Tibial artery (tissue), 4 donors: ENCODE measurements around the gene MRPL57.
"Not testable (repeated sequence)": the region's sequence is repeated elsewhere in the genome, so short reads cannot be mapped to it uniquely, and the experiment has no call there.

ENCODE experiments used
- DNase-seq, 2 donors: peaks; one replicate each; pipeline ENCODE4 v3.0.0-alpha.2; 2019
- H3K27ac ChIP-seq, 2 donors: fragments of 200-600 bp; sonication (generic) in 1 of 2; 1 replicate in 1 of 2; 2 replicates in 1 of 2; pipeline ENCODE4 v1.5.1; 2018 to 2019; ENCODE audit warnings: mild to moderate bottlenecking in 1 of 2
- H3K27me3 ChIP-seq, 2 donors: fragments of 200-600 bp; sonication (generic) in 1 of 2; one replicate each; pipeline versions ENCODE4 v1.5.1 to v1.6.0; 2016 to 2019
- H3K36me3 ChIP-seq, 3 donors: fragments of 200-600 bp; sonication (generic) in 2 of 3; one replicate each; pipeline ENCODE4 v1.5.1; 2016 to 2019; ENCODE audit warnings: mild to moderate bottlenecking in 2 of 3
- H3K4me1 ChIP-seq, 4 donors: fragments of 200-600 bp; sonication (generic) in 2 of 4; 1 replicate in 3 of 4; 2 replicates in 1 of 4; pipeline ENCODE4 v1.5.1; 2016 to 2019
- H3K4me3 ChIP-seq, 2 donors: fragments of 200-600 bp; sonication (generic) in 1 of 2; 1 replicate in 1 of 2; 2 replicates in 1 of 2; pipeline ENCODE4 v1.5.1; 2018 to 2019; ENCODE audit warnings: mild to moderate bottlenecking in 2 of 2
- H3K9me3 ChIP-seq, 3 donors: fragments of 200-600 bp; sonication (generic) in 1 of 3; one replicate each; pipeline ENCODE4 v1.5.1; 2016 to 2019
- CTCF ChIP-seq, 2 experiments: fragments of 200-600 bp in 1 of 2; fragments of 450-650 bp in 1 of 2; IDR thresholded peaks; one replicate each; pipeline ENCODE4 v1.5.1; 2017 to 2019; ENCODE audit warnings: antibody characterized with exemption in 2 of 2, mild to moderate bottlenecking in 1 of 2, moderate library complexity in 1 of 2
- intact Hi-C: fragments of 100-400 bp; cut with DNase I; formaldehyde crosslinking; loops from one replicate; pipeline ENCODE4 v1.15.0; 2023; ENCODE audit warnings: low total_unique reads

The MRPL57 gene

GRCh38 chr13:21175656-21176214 is 723 bp upstream of the MRPL57 start:
- no peaks in the 10 kb centered on the region for H3K9me3 ChIP-seq
- peak overlapping the region; percentile 87 to 94 for H3K27ac ChIP-seq
- no peaks in the 10 kb centered on the region for H3K27me3 ChIP-seq
- peak overlapping the region; percentile 73 to 88 for H3K4me3 ChIP-seq
- intact Hi-C loops = loop anchor here (10.0 kb wide), 3 partner anchors 111 to 299 kb away; partner anchors contain the start of gene LATS2
- no peak for DNase-seq
- TF ChIP-seq CTCF (IDR thresholded peaks at IDR 0.05) = no peak
- no peaks in the 10 kb centered on the region for H3K36me3 ChIP-seq
- H3K4me1 ChIP-seq = peaks cover 0 to 19% (median 14%) of the 10 kb centered on the region in 4 donors

GRCh38 chr13:21176982-21177284 is 475 bp downstream of the MRPL57 start:
- no peaks in the 10 kb centered on the region for H3K36me3 ChIP-seq
- no peak for DNase-seq
- intact Hi-C loops = loop anchor here (10.0 kb wide), 3 partner anchors 112 to 298 kb away; partner anchors contain the start of gene LATS2
- peaks cover 0 to 19% (median 14%) of the 10 kb centered on the region in 4 donors for H3K4me1 ChIP-seq
- no peaks in the 10 kb centered on the region for H3K27me3 ChIP-seq
- no peak for TF ChIP-seq CTCF (IDR thresholded peaks at IDR 0.05)
- H3K4me3 ChIP-seq = peak overlapping the region; percentile 73 to 88
- H3K27ac ChIP-seq = peak overlapping the region; percentile 87 to 94
- H3K9me3 ChIP-seq = no peaks in the 10 kb centered on the region

GRCh38 chr13:21181671-21182070 is 5.2 kb downstream of the MRPL57 start:
- H3K4me1 ChIP-seq = peaks cover 0 to 12% (median 11%) of the 10 kb centered on the region in 4 donors
- DNase-seq = no peak
- H3K9me3 ChIP-seq = no peaks in the 10 kb centered on the region
- H3K4me3 ChIP-seq = no peak overlapping the region
- intact Hi-C loops = no loop called here
- H3K27me3 ChIP-seq = no peaks in the 10 kb centered on the region
- no peak overlapping the region for H3K27ac ChIP-seq
- no peaks in the 10 kb centered on the region for H3K36me3 ChIP-seq
- no peak for TF ChIP-seq CTCF (IDR thresholded peaks at IDR 0.05)

- H3K36me3 ChIP-seq, DNase-seq, H3K4me3 ChIP-seq, H3K27me3 ChIP-seq, H3K9me3 ChIP-seq, H3K4me1 ChIP-seq, H3K27ac ChIP-seq, intact Hi-C loops: not testable (repeated sequence)
These were observed 10.0 kb downstream of the MRPL57 start for GRCh38 chr13:21186410-21186809.

GRCh38 chr13:21194756-21195155 is 18.3 kb downstream of the MRPL57 start:
- intact Hi-C loops, DNase-seq, H3K9me3 ChIP-seq, H3K27me3 ChIP-seq, H3K36me3 ChIP-seq, H3K4me1 ChIP-seq, H3K27ac ChIP-seq, H3K4me3 ChIP-seq: not testable (repeated sequence)

DNA sequence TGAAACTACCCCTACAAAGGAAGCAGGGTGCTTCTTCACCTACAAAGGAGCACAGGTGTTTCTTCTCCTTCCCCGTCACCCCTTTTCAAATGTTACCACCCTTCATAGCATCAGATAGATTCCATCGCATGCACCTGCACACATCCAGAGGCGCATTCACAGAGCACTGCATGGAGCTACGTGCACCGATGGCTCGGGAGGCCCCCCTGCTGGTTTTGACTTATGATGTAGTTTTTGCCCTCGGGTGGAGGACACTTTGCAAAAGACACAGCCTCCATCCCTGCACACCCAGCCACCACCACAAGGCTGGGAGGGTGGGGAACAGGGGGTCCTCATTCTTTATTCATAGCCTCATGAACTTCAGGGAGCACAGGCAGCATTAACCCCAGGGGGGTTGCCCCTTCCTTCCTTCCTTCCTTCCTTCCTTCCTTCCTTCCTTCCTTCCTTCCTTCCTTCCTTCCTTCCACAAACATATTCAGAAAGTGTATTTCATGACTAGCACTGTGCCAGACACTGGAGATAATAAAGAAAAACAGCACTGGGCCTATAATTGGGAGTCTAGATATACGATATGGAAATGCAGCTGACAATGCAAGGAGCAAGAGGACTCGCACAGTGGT is 21.3 kb downstream of the MRPL57 start:
- DNase-seq, H3K4me3 ChIP-seq, intact Hi-C loops, H3K9me3 ChIP-seq, H3K36me3 ChIP-seq, H3K4me1 ChIP-seq, H3K27ac ChIP-seq, H3K27me3 ChIP-seq: not testable (repeated sequence)

DNA sequence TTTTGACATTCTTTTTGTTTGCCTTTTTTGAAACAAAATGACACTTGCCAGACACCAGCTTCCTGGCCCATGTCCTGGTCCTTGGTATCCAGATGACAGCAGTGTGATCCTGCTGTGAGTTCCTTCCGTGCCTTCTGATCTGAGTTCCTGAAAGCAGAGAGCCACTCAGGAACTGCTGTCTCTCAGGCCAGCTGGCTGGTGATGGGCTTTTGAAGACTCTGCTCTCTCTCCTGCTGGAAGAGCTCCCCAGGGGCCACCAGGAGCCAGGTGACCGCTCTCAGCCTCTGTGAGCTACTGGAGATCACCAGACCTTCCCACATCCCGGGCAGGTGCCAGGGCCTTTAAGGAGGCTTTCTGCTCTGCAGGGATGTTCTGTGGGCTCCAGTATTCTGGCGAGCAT is 21.9 kb downstream of the MRPL57 start:
- H3K4me3 ChIP-seq, H3K27me3 ChIP-seq, H3K27ac ChIP-seq, H3K4me1 ChIP-seq, DNase-seq, intact Hi-C loops, H3K36me3 ChIP-seq, H3K9me3 ChIP-seq: not testable (repeated sequence)

DNA sequence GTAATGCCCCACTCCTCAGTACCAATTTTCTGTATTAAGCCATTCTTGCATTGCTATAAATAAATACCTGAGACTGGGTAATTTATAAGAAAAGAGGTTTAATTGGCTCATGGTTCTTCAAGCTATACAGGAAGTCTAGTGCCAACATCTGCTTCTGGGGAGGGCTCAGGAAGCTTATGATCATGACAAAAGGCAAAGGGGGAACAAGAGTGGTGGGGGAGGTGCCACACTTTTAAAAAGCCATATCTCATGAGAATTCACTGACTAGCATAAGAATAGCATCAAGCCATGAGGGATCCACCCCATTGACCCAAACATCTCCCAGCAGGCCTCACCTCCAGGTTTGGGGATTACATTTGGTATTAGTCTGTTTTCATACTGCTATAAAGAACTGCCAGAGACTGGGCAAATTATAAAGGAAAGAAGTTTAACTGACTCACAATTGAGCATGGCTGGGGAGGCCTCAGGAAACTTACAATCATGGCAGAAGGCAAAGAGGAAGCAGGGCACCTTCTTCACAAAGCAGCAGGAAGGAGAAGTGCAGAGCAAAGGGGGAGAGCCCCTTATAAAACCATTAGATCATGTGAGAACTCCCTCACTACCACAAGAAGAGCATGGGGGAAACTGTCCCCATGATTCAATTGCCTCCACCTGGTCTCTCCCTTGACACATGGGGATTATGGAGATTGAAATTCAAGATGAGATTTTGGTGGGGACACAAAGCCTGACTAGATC is 25.2 kb downstream of the MRPL57 start:
- H3K27me3 ChIP-seq, H3K27ac ChIP-seq, H3K4me1 ChIP-seq, H3K9me3 ChIP-seq, DNase-seq, intact Hi-C loops, H3K36me3 ChIP-seq, H3K4me3 ChIP-seq: not testable (repeated sequence)
